ENCODE measurements around the gene PPP1R9A.

The PPP1R9A gene

GRCh38 chr7:95102662-95103061 is 195.3 kb downstream of the PPP1R9A start:
- no peak for DNase-seq

GRCh38 chr7:95104739-95105138 is 197.3 kb downstream of the PPP1R9A start:
- DNase-seq, result no peak

DNA sequence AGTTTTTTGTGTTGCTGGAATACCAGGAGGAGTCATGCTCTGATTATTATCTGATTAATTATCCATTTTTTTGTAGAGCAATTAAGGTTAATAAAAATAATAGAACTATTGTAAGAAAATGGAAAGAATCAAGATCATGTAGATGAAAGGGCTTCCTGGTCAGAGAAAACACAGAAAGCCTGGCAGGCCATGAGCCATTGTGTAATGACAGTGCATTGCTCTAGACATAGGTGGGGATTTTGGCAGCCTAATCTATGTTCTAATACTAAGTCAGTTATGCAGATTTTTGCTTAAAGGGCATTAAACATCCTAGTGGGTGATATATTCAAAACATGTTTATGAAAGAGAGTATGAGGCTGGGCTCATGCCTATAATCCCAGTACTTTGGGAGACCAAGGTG is 198.2 kb downstream of the PPP1R9A start:
- no peak for DNase-seq

- no peak for DNase-seq
Observed at GRCh38 chr7:95106401-95106800, 199.0 kb downstream of the PPP1R9A start.

- no peak for DNase-seq
Observed at GRCh38 chr7:95110707-95111106, 203.3 kb downstream of the PPP1R9A start.

DNA sequence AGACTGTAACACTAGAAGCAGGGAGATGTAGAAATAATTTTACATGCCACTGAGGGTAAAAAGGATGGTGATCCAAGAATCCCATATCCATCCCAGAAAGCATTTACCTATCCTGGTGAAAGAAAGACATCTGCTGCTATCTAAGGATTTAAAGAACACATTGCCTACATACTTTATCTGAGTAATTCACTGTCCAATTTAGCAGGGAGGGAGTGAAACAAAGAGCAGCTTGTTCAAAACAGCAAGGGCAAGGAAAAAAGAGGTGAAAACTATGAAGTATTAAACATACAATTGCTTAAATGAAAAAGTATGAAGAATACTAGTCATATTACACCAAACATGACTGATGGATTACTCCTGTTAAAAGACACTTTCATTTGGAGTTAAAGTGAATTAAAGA is 206.2 kb downstream of the PPP1R9A start:
- no peak for DNase-seq

DNA sequence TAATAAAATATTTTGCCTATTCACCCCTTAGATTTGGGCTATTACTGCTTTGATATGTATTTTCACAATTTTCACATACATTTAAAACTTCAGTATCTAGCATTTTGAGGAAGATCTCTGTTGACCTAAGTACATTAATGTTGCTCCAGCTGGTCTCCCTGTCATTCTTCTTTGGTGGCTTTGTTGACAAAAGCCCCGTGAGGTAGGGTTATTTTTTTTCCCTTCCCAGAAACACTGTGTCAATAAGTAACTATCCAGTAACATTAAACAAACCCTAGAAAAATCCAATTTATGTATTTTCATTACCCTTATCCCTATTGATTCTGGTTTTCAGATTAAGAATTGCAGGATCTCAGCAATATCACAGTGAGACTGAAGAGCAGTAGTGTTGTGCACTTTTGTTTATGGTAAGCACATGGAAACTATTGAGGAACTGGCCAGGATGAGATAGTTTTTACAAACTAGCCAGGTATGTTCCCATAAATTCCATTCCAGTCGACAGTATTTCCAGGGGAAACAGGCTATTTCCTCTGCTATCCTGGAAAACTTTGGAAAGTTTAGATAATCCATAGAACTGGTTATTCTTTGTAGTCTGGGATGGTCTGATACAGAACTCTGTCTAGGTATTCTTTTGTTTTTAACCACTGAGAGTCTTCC is 218.8 kb downstream of the PPP1R9A start:
- DNase-seq, result no peak

DNA sequence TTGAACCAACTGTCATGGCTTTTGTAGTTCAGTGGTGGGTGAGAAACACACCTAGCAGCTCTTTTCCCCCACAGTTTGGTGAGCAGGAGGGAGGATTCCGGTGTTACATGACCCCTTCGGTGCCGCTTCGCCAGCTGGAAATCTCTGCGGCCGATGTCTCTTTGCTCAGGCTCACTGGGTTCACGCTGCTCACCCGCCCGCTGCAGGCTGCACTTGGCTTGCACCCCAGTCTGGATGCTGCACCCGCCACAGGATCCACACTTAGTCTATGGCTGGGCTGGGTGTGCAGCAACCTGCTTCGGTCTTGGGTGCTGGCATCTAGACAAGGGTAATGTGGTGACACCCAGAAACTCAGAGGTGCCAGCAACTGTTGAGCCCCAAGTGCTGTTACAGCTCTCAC is 225.1 kb downstream of the PPP1R9A start:
- no peak for DNase-seq

- no peak for DNase-seq
Observed at GRCh38 chr7:95139922-95140321, 232.5 kb downstream of the PPP1R9A start.

GRCh38 chr7:95141755-95142154 is 234.4 kb downstream of the PPP1R9A start:
- DNase-seq, result no peak

DNA sequence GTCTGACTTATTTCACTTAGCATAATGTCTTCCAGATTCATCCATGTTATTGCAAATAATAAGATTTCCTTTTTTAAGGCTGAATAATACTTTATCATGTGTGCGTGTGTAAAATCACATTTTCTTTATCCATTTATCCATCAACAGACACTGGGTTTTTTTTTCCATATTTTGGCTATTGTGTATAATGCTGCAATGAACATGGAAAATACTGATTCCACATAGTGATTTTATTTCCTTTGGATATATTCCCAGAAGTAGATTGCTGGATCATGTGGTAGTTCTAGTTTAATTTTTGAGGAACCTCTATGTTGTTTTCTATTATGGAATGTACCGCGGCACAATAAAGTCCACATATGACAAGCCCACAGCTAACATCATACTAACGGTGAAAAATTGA is 236.9 kb downstream of the PPP1R9A start:
- no peak for DNase-seq

- DNase-seq, result no peak
Observed at GRCh38 chr7:95155965-95156364, 248.6 kb downstream of the PPP1R9A start.

DNA sequence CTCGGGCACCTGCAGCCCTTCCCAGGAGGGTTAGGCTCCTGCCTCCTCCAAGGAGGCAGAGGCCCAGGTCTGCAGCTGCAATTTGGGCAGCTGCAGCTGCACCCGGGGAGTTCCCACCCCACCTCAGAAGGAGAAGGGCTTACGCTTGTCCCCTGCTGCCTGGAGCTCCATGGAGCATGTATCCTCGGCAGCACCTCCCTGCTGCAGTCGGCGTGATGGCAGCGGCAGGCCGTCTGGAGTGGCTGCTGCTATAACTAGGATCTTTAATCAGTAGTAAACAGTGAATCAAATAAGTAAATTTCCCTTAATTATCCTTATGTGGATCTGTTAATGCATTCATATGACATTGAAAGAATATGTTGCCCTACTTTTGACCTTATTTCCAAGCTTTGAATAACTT is 250.0 kb downstream of the PPP1R9A start:
- DNase-seq, result no peak

- no peak for DNase-seq
Observed at GRCh38 chr7:95169678-95170077, 262.3 kb downstream of the PPP1R9A start.

DNA sequence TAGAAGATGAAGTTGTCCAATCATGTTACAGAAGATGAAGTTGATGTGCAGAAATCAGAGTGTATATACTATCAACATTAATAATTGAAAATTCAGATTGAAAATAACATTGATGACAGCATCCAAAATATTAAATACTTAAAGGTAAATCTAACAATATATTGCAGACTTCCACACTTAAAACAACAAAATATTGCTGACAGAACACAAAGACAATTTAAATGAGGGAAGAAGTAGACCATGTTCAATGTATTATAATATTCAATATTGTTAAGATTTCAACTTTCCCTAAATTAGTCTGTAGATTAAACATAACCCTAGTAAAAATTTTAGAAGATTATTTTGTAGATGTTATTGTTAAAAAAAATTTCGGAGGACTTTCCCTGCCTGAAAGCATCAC is 265.0 kb downstream of the PPP1R9A start:
- DNase-seq, result no peak

- DNase-seq, result no peak
Observed at GRCh38 chr7:95190515-95190914, 283.1 kb downstream of the PPP1R9A start.

DNA sequence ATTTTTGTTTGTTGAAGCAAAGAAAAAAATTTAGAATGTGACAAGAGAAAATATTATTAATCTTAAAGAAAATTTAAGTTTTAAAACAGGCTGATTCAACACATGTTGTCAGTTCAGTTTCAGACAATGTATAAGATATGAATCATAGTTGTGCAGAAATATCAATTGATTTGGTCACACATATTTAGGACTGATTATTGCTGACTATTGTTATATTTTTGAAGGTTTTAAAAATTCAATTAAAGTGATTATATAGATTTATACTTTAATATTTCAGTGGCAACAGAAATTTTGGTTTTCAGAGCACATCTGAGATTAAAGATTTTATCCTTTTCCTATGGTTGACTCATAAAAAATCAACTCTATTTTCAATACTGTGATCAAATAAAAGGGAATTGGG is 284.4 kb downstream of the PPP1R9A start:
- no peak for DNase-seq

DNA sequence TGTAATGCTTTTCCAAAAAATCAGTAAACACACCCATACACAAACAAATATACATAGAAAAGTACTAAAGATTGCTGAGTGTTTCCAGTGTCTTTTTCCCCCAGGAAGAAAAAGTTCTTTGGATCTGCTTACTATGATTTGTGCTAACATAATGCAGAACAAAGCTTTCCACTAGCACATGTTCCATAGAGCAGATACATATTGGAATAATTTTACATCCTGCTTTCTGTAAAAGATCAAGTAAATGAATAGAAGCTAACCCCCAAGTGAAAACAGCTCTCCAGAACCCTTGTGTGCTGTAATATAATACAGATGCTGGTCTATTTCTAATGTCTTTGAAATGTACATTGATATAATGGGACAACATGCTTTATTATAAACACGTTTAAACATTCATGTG is 291.5 kb downstream of the PPP1R9A start:
- no peak for DNase-seq

DNA sequence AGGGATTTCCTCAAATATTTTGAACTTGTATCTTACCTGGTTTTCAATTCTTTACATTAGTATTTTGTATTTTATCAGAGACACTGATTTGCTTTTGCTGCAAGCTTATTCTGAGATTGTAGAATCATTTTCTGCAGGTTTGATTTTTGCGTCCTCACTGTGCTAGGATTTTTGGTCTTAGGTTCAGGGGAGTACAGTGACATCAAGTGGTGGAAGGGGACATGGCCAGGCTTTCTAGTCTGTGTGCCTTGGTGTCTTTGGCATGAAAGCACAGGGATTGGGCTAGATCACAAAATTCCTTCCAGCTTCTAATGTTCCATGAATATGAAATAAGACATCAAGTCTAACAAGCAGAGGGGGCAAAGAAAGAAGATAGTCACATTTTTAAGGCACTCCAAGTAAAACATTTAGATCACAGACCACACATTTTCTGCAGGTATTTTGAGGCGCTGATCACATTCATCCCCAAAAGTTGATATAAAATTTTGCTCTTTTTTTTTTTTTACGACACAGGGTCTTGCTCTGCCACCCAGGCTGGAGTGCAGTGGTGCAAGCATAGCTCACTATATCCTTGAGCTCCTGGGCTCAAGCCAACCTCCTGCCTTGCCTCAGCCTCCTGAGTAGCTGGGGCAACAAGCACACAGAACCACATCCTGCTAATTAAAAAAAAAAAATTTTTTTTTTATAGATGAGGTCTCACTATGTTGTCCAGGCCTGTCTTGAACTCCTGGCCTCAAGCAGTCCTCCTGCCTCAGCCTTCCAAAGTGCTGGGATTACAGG is 292.6 kb downstream of the PPP1R9A start:
- peak; percentile 1 for DNase-seq

DNA sequence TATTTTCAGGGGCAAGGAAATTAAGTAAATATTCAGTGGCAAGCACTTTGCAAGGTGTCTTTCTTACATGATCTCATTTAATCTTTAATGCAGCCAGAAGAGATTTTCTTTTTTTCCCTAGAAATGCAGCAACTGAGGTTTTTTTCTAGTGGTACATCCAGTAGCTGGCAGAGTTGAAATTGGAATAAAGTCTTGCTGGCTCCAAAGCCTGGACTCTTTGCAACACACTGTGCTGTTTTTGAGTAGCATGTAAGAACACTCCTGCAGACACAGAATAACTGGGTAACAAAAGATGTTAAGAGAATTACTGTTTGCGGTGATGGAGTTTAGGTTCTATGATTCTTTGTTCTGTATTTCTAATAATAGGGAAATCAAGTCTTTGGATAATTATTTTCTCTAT is 293.3 kb downstream of the PPP1R9A start:
- no peak for DNase-seq

DNA sequence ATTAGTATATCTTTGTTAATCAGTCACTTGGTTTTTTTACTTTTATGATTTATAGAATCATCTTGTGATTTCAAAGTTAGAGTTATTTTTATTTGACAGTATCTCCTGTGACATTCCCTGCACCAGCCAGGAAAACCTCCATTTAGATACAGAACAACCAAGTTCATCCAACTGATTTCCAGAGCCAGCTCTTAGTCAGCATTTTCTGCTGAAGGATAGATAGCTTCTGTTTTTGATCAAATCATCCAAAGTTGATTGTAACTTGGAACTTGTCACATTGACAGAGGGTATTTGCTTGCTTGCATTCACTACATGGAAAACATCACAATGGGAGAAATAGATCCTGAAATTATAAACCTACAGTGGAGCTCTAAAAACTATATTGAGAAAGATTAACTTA is 294.3 kb downstream of the PPP1R9A start:
- DNase-seq, result no peak

GRCh38 chr7:95204618-95205017 is 297.2 kb downstream of the PPP1R9A start:
- DNase-seq, result no peak

- DNase-seq, result no peak
Observed at GRCh38 chr7:95205665-95206225, 298.4 kb downstream of the PPP1R9A start.

- DNase-seq, result no peak
Observed at GRCh38 chr7:95209276-95209675, 301.9 kb downstream of the PPP1R9A start.

Measured in stimulated activated CD4-positive, alpha-beta T cell treated with anti-CD3 and anti-CD28 coated beads, Interleukin-15, amount 100 ng/mL, for 24 hours (primary cell).